Measurements from ENCODE around the gene KIAA1755.

Gene KIAA1755

DNA sequence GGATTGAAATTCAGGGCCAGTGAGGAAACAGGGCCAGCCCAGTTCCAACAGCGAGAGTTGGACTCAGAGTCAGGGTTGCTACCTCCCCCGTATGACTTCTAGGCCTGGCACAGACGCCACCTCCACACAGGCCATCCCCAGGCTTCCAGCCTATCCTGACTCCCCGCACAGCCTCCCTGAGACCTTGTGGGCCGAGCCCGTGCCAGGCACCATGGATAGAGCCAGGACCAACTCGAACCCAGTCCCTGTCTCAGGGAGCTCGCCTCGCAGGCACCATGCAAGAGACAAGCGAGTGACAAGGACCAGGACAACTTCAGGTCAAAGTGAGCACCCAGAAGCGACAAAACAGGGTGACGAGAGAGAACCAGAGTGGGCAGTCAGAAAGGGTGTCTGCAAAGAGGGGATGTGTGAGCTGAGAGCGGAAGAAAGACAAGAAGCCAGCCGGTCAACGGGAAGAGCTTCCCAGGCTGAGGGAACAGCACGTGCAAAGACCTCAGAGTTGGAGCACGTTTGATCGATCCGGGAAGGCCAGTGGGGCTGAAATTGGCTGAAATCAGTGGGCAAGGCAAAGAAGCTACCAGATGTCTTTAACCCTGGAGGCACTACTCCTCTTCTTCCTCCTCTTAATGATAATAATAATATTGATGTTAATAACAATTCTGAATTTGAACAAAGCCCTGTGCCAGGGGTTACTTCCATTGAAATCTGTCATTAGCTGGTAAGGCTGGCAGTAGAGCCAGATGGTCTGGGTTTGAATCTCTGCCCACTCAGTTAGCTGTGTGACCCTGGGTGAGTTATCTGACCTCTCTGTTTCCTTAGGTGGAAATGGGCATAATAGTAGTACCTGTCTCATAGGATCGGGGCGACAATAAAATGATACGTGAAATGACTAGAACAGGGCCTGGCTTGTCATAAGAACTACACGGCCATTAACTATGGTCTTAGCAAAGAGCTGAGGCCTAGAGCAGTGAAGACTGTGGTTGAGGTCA is 45.0 kb downstream of the KIAA1755 start:
- Histone ChIP-seq H3K79me2 (ENCODE audit: low read length) (no peaks in the 10 kb centered on the region), H3K4me3 (ENCODE audit: low read length) (no peak overlapping the region), H3K27ac (ENCODE audit: low read length) (no peak overlapping the region), H2AFZ (ENCODE audit: low read depth, low read length) (no peak overlapping the region), H3K4me2 (ENCODE audit: low read length) (no peak overlapping the region), H3K27me3 (ENCODE audit: low read depth, low read length) (no peaks in the 10 kb centered on the region), H4K20me1 (ENCODE audit: insufficient read depth, low read length) (no peaks in the 10 kb centered on the region), H3K36me3 (replicated peaks; ENCODE audit: low read depth, low read length) (no peaks in the 10 kb centered on the region), H3K9me3 (ENCODE audit: insufficient read depth, low read length) (no peaks in the 10 kb centered on the region), H3K9ac (ENCODE audit: low read length) (no peak overlapping the region), H3K4me1 (ENCODE audit: low read length) (peaks cover under 1% of the 10 kb centered on the region)
- TF ChIP-seq EZH2phosphoT487 (IDR thresholded peaks at IDR 0.05; ENCODE audit: low read depth): no peak
- TF ChIP-seq, protein P1, sequence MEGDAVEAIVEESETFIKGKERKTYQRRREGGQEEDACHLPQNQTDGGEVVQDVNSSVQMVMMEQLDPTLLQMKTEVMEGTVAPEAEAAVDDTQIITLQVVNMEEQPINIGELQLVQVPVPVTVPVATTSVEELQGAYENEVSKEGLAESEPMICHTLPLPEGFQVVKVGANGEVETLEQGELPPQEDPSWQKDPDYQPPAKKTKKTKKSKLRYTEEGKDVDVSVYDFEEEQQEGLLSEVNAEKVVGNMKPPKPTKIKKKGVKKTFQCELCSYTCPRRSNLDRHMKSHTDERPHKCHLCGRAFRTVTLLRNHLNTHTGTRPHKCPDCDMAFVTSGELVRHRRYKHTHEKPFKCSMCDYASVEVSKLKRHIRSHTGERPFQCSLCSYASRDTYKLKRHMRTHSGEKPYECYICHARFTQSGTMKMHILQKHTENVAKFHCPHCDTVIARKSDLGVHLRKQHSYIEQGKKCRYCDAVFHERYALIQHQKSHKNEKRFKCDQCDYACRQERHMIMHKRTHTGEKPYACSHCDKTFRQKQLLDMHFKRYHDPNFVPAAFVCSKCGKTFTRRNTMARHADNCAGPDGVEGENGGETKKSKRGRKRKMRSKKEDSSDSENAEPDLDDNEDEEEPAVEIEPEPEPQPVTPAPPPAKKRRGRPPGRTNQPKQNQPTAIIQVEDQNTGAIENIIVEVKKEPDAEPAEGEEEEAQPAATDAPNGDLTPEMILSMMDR (IDR thresholded peaks at IDR 0.05; ENCODE audit: low read depth, low read length): no peak

GRCh38 chr20:38214256-38215193 is 46.0 kb downstream of the KIAA1755 start:
- no peak overlapping the region for H3K4me3 ChIP-seq (ENCODE audit: low read length)
- TF ChIP-seq, protein P1 (IDR thresholded peaks at IDR 0.05; ENCODE audit: low read depth, low read length): no peak
- no peak for TF ChIP-seq EZH2phosphoT487 (IDR thresholded peaks at IDR 0.05; ENCODE audit: low read depth)

GRCh38 chr20:38213607-38213940 is 47.0 kb downstream of the KIAA1755 start:
- H3K9ac ChIP-seq (ENCODE audit: low read length): no peak overlapping the region
- no peaks in the 10 kb centered on the region for H3K27me3 ChIP-seq (ENCODE audit: low read depth, low read length)
- H3K4me2 ChIP-seq (ENCODE audit: low read length): no peak overlapping the region
- no peak overlapping the region for H3K27ac ChIP-seq (ENCODE audit: low read length)
- H3K4me3 ChIP-seq (ENCODE audit: low read length): no peak overlapping the region
- H3K79me2 ChIP-seq (ENCODE audit: low read length): no peaks in the 10 kb centered on the region
- no peaks in the 10 kb centered on the region for H3K9me3 ChIP-seq (ENCODE audit: insufficient read depth, low read length)
- no peaks in the 10 kb centered on the region for H3K4me1 ChIP-seq (ENCODE audit: low read length)
- no peak overlapping the region for H2AFZ ChIP-seq (ENCODE audit: low read depth, low read length)
- no peaks in the 10 kb centered on the region for H4K20me1 ChIP-seq (ENCODE audit: insufficient read depth, low read length)
- H3K36me3 ChIP-seq (replicated peaks; ENCODE audit: low read depth, low read length): no peaks in the 10 kb centered on the region
- TF ChIP-seq, protein P1 (IDR thresholded peaks at IDR 0.05; ENCODE audit: low read depth, low read length): no peak
- TF ChIP-seq EZH2phosphoT487 (IDR thresholded peaks at IDR 0.05; ENCODE audit: low read depth): no peak

More at GRCh38 chr20:38214256-38215193, 46.0 kb downstream of the KIAA1755 start:
- Histone ChIP-seq H3K4me1 (ENCODE audit: low read length) (no peaks in the 10 kb centered on the region), H3K9ac (ENCODE audit: low read length) (no peak overlapping the region), H3K36me3 (replicated peaks; ENCODE audit: low read depth, low read length) (no peaks in the 10 kb centered on the region), H3K9me3 (ENCODE audit: insufficient read depth, low read length) (no peaks in the 10 kb centered on the region), H3K79me2 (ENCODE audit: low read length) (no peaks in the 10 kb centered on the region), H4K20me1 (ENCODE audit: insufficient read depth, low read length) (no peaks in the 10 kb centered on the region), H3K27me3 (ENCODE audit: low read depth, low read length) (no peaks in the 10 kb centered on the region), H3K4me2 (ENCODE audit: low read length) (no peak overlapping the region), H3K27ac (ENCODE audit: low read length) (no peak overlapping the region), H2AFZ (ENCODE audit: low read depth, low read length) (no peak overlapping the region)
